LNCAP (cell line): ENCODE results near the gene VTI1B.

ENCODE experiments used
- TF ChIP-seq, protein P1 (sequence below): fragments of 450-650 bp; IDR thresholded peaks from 2 replicates; pipeline ENCODE4 v1.5.1; 2017; ENCODE audit warnings: mild to moderate bottlenecking

Gene VTI1B

DNA sequence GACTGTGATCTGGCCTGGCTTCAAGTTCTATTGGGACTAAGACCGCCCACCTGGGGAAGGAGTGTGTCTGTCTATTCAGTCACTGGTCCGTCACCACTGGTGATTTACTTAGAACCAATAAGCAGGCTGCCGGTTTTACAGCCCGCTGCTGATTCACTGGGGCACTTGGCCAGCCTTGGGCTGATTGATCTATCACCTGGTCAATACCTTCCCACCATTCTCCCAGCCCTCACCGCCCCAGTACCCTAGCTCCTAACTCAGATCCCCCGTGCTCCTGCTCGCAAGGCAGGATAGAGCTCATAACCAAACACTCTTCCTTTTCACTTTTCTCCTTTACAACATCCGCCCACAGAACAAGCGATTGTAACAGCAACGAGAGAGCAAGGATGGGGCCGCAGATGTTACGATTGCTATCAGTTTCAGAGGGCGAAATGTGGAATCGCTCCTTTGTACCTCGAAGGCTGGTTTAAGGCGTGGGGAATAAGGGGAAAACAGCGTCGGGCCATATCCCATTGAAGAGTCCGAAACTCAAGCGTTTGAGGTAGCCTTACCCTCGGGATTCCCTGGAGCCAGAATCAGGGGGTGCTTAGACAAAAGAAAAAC is 20.5 kb upstream of the VTI1B start:
- TF ChIP-seq, protein P1, sequence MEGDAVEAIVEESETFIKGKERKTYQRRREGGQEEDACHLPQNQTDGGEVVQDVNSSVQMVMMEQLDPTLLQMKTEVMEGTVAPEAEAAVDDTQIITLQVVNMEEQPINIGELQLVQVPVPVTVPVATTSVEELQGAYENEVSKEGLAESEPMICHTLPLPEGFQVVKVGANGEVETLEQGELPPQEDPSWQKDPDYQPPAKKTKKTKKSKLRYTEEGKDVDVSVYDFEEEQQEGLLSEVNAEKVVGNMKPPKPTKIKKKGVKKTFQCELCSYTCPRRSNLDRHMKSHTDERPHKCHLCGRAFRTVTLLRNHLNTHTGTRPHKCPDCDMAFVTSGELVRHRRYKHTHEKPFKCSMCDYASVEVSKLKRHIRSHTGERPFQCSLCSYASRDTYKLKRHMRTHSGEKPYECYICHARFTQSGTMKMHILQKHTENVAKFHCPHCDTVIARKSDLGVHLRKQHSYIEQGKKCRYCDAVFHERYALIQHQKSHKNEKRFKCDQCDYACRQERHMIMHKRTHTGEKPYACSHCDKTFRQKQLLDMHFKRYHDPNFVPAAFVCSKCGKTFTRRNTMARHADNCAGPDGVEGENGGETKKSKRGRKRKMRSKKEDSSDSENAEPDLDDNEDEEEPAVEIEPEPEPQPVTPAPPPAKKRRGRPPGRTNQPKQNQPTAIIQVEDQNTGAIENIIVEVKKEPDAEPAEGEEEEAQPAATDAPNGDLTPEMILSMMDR: no peak

DNA sequence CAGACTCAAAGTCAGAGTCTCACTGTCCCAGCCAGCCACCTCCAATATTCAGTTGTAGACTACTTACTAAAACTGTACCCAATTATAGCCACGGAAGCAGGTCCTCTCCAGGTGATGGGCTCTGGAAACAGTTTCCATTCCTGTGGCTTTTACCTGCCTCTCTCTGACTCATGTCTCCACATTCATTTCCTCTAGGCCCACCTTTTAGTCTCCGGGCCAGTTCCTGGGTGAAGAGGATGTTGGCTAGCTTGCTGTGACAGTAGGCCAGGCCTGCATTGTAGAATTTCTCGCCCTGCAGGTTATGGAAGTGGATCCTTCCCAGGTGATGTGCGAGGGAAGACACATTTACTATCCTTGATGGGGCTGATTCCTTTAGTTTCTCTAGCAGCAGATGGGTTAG is 15.6 kb upstream of the VTI1B start:
- TF ChIP-seq, protein P1: no peak

DNA sequence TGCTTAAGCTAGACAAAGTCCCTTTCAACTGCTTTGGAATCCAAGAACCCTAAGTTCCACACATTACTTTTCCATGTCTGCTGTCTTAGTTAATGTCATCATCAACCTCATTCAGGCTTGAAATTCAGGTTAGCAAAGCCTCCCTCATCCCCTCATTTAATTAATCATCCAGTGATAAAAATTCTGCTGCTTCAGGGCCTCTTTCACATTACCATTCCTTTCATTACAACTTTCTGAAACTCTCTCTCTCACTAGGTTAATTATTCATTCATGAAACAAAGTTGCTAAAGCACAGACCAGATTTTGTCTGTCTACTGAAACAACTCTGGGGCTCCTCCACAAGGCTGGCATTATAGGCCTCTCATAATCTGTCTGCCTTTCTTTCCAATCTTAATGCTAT is 9.4 kb upstream of the VTI1B start:
- TF ChIP-seq, protein P1: no peak

DNA sequence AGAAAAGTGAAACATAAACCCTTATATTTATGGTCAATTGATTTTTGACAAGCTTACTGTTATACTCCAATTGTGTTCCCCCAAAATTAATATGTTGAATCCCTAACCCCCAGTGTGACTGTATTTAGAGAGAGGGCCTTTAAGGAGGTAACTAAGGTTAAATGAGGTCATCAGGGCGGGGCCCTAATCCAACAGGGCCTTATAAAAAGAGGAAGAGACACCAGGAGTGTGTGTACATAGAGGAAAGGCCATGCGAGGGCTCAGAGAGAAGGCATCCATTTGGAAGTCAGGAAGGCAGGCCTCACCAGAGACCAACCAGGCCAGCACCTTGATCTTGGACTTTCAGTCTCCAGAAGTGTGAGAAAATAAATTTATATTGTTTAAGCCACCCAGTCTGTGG is 6.5 kb upstream of the VTI1B start:
- TF ChIP-seq, protein P1: no peak

DNA sequence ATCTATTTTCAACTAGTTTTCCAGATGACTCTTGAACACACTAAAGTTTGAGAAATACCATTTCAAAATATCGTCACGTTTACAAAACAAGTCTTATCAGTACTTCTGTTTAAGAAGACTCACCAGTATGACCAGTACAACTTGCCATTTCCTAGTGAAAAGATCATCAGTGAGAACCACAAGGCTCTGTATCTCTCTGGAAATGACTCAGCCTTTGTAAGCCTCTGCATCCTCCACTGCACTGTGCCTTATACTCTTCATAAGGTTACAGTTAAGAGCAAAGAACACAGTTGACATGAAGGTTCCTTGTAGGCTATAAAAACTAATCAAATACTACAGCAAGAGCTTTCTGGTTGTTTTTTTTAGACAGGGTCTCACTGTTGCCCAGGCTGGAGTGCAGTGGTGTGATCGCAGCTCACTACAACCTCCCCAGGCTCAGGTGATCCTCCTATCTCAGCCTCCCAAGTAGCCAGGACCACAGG is 5.7 kb upstream of the VTI1B start:
- TF ChIP-seq, protein P1: no peak

DNA sequence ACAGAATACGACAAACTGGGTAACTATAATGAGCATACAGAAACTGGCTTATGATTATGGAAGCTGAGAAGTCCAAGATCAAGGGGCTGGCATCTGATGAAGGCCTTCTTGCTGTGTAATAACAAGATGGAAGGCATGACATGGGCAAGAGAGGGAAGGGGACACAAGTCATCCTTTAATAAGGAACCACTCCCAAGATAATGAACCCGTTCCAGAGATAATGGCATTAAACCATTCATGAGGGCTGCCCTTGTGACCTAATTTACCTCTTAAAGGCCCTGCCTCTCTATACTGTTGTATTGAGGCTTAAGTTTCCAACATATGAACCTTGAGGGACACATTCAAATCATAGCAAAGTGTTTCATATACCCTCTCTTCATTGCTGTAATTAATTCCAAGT is 4.6 kb upstream of the VTI1B start:
- TF ChIP-seq, protein P1: no peak

DNA sequence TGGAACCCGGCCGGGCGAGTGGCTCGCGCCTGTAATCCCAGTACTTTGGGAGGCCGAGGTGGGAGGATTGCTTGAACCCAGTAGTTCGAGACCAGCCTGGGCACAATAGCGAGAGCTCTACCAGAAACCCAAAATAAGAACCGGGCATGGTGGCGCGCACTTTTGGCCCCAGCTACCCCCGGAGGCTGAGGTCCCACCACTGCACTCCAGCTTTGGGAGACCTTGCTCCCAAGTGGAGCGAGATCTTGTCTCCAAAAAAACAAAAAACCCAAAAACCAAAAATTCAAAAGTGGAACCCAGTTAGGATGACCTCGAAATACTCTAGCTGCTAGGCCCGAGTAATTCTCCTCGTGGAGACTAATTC is 769 bp upstream of the VTI1B start:
- TF ChIP-seq, protein P1: no peak

DNA sequence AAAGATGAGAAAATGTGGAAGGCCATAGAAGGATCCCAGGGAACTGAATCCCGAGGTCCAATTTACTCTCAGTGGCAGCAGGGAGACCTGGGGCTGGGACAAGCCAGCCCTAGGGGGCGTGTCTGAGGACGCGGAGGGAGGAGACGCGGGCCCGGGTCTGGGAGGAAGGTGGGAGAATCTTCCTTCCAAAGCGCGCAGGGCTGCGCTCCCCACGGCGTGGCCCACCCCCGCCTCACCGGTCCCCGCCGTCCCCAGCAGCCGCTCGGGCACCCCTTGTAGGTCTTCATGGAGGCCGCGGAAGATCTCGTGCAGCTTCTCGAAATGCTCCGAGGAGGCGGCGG is 323 bp downstream of the VTI1B start:
- TF ChIP-seq, protein P1: 0 out of 2 replicates have a peak, but pooled peaks have one; percentile 8
